CD4-positive, alpha-beta T cell treated with Interleukin-4 for 1 hour (primary cell): ENCODE results near the gene POLR1D.

Experiments
- DNase-seq, 2 donors: peaks; one replicate each; pipeline ENCODE4 v3.0.0-alpha.2; 2020 to 2022

POLR1D gene

DNA sequence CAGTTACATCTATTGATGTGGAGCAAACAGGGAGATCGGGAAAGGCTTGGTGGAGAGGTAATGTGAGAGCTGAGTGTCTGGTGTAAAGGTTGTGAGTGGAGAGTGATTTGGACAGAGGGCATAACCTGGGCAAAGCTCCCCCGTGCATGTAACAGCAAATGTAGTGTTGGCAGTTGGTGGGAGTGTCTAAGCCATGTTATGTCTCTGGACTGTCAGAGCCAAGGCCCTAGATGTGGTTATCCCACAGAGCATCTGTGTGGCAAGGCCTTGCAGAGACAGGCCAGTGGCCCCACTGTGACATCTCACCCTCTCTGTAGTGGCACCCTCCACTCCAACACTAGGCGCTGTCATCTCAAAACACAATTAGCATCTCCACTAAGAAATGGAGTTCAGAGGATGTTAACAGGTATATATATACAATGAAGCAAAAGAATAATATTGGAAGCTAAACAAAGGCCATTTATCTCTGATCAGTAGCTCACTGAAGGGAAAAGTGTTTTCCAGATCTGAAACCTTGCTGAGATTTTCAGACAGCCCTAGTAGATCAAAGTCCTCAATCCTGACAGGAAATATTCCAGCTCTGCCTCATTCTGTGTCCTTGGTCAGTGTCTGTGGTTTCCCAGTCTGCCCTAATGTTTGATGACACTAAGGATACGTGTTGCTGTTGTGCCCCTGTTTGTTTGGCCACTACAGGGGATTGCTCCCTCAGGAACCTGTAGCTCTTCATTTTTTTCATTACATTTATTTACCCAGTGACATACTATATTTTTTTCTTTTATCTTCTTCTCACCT lies 20.2 kb downstream of the POLR1D start:
- DNase-seq = no peak

DNA sequence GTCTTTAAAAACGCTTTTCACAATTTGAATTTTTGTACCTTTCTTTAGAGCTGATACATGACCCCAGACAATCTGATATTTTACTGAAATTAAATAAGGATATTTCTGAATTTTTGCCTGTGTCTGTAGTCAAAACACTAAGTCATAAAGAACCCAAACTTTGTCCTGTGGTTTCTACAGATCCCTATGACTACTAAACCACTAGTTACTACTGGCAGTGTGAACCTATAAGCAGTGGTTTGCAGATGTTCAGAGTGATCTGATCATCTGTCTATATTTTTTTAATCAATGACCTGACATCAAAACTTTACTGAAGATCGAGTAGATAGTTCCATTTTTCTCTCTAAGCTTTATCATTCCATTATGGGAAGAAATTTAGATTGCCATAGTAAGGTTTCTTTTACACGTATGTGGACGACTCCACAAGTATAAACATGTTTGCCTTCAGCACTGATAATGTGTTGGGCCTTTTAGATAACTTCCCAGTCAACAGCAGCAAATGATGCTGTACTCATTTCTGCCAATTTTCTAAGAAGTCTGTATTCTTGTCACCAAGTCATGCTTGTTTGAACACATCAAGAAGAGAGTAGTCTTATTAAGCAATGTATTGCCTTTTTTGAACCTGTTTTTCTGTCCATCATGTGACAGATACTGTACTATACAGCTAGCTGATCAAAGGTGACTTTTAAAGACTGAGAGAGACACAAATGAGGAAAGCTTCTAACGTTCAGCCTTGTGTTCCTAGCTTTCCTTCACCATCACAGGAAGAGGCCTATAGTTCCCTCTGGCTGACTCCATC lies 21.8 kb downstream of the POLR1D start:
- DNase-seq = no peak

DNA sequence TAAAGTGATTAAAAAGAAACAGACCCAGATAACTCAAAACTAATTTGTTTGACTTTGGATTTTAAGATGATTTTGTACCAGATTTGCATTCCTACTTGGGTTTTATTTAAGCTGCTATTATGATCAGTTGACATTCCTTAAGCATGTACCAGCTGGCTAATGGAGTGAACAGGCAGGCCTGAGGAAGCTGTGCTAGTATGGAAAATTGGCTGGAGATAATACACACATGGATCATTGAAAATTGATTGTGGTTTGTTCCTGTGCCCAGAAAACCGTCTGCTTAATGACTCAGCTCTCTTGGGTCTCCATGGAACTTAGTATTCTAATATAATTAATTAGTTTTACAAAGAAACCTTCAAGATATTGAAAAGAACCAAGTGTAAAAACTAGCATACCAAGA lies 22.6 kb downstream of the POLR1D start:
- DNase-seq = no peak

DNA sequence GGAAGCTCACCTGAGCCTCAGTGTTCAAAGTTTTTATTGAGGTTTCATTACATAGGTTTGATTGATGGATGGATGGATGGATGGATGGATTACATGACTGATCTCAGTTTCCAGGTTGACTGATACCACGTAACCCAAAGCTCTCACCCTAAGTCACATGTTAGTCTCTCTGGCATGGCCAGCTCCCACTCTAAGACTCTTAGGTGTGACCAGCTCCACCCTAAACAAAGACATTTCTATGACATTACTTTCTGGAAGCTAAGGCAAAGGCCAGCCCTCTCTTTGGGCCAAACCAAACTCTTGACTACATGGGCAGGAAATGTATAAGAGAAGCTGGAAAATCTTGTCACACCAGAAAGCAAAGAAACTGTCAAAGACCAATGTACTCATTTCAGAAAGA lies 28.6 kb downstream of the POLR1D start:
- no peak for DNase-seq

DNA sequence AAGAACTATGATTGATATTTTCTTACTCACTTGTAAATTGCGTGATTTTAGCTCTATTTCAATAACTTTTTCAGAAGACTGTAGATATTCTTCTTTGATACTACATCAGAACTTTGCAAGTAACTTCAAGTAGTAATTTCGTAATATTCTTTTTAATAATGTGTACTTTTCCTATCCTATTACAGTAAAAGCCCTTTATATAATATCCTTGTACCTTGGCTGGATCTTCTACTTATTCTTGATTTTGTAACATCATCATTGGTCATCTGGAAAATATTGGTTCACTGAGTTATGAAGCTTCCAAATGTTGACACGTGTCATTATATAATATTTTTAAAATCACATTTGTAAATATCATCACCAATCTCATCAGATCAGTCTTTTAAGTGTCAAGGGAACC lies 32.4 kb downstream of the POLR1D start:
- no peak for DNase-seq

DNA sequence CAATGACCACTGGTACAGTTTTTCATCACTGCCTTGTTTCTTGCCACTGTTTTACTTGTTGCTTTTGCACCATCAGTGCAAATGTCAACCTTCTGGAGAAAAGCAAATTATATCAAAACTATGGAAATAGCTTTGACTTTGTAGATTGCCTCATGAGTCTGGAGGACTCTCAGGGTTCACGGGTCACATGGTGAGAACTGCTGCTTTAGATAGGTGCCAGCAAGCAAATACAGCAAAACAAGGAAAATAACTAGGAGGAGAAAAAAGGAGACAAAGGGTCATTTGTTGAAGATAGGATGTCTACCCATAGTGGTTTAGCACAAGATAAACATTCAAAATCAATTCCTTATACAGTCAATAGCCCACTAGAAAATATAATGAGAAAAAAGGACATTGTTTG lies 33.1 kb downstream of the POLR1D start:
- no peak for DNase-seq

DNA sequence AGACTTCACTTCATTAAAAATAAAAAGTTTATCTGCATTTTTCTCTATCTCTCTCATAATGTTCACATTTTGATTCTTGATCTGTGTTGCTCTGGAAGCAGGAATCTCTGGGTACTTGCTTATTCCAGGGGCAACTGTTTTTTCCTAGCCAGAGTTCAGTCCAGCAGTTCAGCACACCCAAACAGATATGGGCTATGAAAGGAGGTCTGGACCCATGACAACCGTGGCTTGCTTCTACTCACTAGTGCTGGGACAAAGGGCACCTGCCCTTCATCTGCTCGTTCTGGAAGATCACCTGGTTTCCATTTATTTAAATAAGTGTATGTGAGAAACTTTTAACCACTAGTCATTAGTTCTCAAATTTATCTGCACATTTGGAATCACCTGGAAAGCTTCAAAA lies 36.0 kb downstream of the POLR1D start:
- DNase-seq = no peak

DNA sequence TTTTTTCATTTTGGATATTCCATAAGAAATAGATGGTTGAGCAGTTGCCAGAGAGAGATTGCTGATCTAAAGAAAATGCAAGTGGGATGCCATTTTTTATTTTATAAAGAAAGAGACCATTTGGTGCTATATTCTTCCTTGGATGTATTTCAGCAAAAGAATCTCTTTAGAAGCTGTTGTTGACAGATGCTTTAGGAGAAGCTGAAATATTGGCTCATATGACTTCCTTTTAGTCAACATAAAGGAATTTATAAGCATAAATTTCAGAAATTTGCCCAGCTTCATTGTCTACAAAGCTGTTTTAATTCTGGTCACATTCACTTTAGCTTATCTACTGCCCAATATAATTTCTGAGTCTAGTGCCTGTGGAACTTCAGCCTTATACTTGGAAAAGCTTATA lies 36.9 kb downstream of the POLR1D start:
- DNase-seq = no peak

DNA sequence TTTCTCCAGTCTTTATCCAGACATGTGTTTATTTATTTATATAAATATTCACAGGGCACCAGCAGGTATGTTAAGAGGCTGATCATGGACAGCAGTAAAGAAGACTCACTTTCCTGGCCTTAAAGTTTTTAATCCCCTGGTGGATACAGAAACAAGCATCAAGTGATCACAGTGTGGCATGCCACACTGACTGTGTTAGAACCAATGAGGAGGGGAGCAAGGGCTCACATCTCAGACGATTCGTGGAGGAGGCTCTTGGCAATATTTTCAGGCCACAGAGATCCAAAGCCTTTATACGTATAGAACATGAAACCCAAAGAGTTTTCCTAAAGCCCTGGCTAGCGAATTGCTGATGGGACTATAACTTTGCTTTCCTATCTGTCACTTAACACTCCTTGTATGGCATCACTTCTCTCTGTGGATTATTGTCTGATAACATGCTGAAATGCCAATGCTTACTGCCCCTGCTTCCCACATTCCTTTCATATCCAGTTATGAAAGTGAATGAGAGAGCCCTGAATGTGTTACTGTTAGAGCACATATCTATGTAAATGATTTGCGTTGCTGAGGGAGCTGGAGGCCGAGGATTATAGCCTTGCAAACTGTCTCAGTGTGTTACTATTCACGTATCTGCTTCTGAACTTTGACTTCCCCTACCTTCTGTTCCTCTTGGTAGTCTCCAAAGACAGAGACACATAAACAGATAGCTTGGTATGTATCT lies 37.6 kb downstream of the POLR1D start:
- DNase-seq = no peak

DNA sequence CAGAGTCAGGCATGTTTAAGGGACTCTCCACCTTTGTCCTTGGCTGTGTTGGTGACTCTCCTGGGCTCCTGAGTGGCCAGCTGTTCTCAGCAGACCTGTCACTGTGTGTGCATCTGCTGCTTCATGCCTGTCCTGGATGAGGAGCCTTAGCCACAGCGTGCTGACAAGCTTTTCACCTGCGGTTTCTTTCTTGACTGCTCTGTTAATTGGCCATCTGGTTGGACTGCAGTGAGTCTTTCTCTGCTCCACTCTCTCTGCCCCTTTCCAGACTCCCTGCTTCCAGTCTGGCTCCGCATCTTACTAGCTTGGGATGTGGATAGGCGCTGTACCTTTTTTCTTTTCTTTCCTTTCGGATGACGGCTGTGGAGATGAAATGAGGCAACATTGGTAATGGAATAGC lies 38.8 kb downstream of the POLR1D start:
- no peak for DNase-seq

DNA sequence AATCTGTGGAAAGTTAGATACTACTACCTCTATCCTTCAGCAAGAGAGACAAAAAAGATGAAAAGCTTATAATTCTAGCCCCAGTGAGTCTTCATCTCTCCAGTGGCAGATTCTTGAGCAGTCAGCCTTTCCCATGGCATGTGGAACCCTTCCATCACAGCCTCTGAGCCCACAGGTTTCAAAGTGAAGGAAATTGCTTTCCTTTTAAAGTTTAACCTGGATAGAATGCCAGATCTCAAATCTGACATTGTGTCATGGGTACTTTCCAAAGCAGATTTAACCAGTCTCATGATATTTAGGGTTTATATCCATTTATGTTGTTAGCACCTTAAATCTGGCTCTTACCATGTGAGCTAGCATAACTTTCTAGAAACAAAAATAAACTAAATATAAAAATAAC lies 39.3 kb downstream of the POLR1D start:
- DNase-seq = no peak

DNA sequence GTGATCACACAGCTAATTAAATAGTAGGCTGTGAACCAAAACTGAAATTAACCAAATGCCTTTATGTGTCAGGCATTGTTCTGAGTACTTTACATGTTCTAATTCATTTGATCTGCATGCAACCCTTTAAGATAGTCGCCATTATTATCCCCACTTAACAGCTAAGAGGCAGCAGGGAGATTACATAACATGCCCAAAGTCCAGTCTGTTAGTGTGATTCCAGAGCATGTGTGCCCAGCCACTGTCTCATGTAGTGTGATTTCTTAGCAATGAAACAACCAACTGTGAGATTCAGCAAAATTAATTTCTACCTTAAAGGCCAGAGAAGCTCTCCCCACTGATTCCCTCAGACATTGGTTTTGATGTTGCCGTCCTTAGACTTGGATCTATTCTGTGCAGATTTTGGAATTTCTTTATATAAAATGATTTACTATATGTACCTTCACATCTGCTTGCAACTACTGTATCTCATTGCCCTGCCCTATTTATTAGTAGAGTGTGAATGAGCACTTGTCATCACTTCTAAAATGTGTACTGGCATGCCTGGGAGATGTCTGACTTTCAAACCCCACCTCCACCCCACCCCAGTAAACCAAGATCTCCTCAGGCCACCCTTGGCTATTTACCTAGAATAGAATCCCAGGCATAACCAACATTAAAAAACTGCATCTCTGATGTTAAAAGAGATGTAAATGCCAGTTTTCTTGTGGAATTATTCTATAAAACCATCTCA lies 41.2 kb downstream of the POLR1D start:
- DNase-seq = no peak

DNA sequence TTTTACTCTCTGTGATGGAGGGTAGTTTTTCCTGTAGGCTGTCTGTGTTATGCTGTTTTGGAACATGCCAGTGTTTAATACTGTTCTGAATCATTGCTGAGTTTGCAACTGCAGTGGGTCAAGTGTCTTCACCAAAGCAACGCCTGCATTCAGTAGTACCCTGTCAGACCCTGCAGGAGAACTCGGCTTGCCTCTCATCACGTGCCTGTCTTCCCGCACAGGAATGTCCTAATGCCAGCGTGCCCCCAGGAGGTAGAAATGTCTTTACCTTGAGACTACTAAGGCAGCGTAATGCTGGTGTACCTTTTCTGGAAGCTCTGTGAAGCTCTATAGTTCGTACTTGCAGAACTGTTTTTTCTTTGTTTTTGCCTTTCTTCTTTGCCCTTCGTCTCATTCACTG lies 42.3 kb downstream of the POLR1D start:
- no peak for DNase-seq

DNA sequence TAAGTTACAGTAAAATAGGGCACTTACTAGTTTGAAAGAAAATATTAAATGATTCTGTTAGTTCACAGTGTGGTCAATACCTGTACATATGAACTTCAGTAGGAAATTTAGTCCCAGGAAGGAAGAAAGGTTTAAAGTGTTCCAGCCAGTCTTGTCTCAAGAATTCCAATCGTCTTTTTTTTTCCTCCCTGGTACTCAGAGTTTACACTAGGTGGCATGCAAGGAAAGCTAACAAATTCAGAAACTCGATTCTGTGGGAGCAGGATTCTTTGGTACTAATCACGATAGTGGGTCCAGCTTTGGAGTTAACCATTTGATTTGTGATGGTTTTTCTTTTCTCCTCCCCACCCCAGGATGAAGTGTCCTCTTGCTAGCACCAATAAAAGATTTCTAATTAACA lies 43.6 kb downstream of the POLR1D start:
- DNase-seq = no peak

DNA sequence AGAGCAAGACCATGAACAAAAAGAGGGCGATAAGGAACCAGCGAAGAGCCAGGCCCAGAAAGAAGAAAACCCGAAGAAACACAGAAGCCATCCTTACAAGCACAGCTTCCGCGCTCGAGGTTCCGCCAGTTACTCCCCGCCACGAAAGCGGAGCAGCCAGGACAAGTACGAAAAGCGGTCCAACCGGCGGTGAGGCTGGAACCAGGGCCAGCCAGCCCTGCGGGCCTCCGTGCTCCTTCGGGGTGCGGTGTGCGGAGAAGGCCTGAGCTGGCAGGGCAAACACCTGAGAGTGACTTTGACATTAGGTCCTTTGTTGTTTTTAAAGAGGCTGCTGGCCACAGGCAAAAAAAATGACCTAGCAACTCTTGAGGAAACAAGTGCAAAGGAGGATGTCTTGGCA lies 44.1 kb downstream of the POLR1D start:
- no peak for DNase-seq

DNA sequence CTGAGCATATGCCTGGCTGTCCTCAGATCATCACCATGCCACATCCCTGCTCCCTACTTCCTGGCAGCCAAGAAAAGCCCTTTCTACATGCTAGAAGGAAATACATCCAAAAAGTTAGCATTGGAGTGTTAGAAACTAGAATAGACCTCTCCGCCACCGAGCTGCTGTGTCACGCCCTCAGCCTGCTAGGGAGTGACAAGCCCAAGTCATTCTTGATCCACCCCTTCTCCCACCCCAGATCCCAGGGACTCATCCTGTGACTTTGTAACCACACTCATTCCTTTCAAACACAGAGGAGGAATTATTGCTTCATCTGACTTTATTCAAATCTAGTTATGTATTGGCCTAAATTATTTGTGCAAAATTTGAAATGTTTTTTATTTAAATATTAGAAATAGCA lies 45.3 kb downstream of the POLR1D start:
- DNase-seq = no peak

DNA sequence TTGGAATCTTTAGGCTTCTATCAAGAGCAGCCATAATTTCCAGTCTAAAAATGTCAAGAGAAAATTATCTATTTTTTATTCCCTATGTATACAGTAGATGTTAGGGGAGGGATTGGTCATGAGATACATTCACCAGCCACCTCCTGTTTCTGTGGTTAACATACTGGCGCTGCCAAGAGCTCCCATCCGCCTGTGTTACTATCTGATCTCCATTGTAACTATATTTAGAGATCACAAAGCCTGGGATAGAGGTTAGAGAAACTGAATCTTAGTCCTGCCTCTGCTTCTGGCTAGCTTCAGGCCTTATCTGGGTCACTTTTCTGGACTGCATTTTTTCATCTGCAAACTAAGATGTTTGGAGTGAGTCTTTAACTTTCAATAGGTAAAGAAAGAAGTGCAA lies 46.3 kb downstream of the POLR1D start:
- no peak for DNase-seq

DNA sequence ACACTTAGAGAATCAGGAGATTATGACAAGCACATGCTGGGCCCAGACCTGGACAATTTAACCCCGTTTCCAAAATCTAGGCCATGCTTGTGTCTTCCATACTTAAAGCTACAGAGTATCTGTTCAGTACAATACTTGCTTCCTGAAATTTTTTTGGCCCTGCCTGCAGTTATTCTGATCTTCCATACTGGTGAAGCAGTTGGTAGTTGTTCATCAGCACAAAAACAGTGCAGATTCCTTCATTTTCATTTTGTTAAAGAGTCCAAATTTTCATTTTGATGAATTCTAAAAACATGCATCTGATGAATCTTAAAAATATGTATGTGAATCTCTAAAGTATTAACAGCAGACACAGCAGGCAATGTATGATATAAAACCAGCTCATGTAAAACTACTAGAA lies 49.2 kb downstream of the POLR1D start:
- no peak for DNase-seq

DNA sequence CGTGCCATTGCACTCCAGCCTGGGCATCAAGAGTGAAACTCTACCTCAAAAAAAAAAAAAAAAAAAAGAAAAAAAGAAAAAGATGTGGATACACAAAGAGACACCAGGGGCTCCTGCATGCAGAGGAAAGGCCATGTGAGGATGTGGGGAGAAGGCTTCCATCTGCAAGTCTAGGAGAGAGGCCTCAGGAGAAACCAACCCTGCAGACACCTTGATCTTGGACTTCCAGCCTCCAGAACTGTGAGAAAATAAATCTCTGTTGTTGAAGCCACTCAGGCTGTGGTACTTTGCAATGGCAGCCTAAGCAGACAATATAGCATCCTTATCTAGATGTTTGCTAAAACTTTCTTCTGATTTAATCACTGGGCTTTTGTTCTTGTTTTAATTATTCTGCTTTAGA lies 50.3 kb downstream of the POLR1D start:
- DNase-seq = no peak
